ENCODE results near the gene PAFAH2.

Gene PAFAH2

GRCh38 chr1:25927521-25928265, 70.2 kb downstream of the PAFAH2 start:
- no peak for DNase-seq

GRCh38 chr1:25926731-25927496, 70.9 kb downstream of the PAFAH2 start:
- DNase-seq, result no peak

GRCh38 chr1:25924454-25924853, 73.4 kb downstream of the PAFAH2 start:
- no peak for DNase-seq

GRCh38 chr1:25922971-25923552, 74.8 kb downstream of the PAFAH2 start:
- DNase-seq, result no peak

- DNase-seq, result peak; percentile 7
Observed at GRCh38 chr1:25922056-25922970, 75.5 kb downstream of the PAFAH2 start.

- DNase-seq, result no peak
Observed at GRCh38 chr1:25918615-25919014, 79.2 kb downstream of the PAFAH2 start.

GRCh38 chr1:25917996-25918395, 79.9 kb downstream of the PAFAH2 start:
- DNase-seq, result no peak

- DNase-seq, result no peak
Observed at GRCh38 chr1:25916460-25916859, 81.4 kb downstream of the PAFAH2 start.

GRCh38 chr1:25914074-25914995, 83.5 kb downstream of the PAFAH2 start:
- no peak for DNase-seq

GRCh38 chr1:25913206-25913605, 84.7 kb downstream of the PAFAH2 start:
- DNase-seq, result no peak

GRCh38 chr1:25912076-25912831, 85.6 kb downstream of the PAFAH2 start:
- DNase-seq, result no peak

GRCh38 chr1:25911162-25911561, 86.7 kb downstream of the PAFAH2 start:
- DNase-seq, result no peak

Measured in effector CD4-positive, alpha-beta T cell (primary cell).